Right lobe of liver (tissue), 6 donors: ENCODE data around the gene IGF1R. TPM values are rescaled to one million over a fixed set of nuclear protein-coding genes. Genes with fewer than 3 reads are reported as not detected.

ENCODE experiments used
- ATAC-seq, 4 donors: fragments of 200-7000 bp; cut with Tn5 transposase; one replicate each; pipeline ENCODE4 v1.9.1; 2020; ENCODE audit warnings: mild to moderate bottlenecking in 4 of 4, moderate library complexity in 4 of 4
- DNase-seq, 3 donors: peaks; one replicate each; pipeline ENCODE4 v3.0.0-alpha.2; 2020
- H3K27ac ChIP-seq, 3 donors: fragments of 200-600 bp; one replicate each; pipeline ENCODE4 v1.8.0; 2022
- H3K27me3 ChIP-seq, 2 donors: fragments of 200-600 bp; one replicate each; pipeline ENCODE4 v1.8.0; 2022
- H3K36me3 ChIP-seq, 4 donors: fragments of 200-600 bp; sonication (generic) in 1 of 4; one replicate each; pipeline versions ENCODE4 v1.5.1 to v1.8.0; 2017 to 2022; ENCODE audit warnings: control low read depth in 1 of 4
- H3K4me1 ChIP-seq, 4 donors: fragments of 200-600 bp; sonication (generic) in 1 of 4; one replicate each; pipeline versions ENCODE4 v1.5.1 to v1.8.0; 2017 to 2022; ENCODE audit warnings: control low read depth in 1 of 4
- H3K4me3 ChIP-seq, 3 donors: fragments of 200-600 bp; one replicate each; pipeline ENCODE4 v1.8.0; 2022
- H3K9me3 ChIP-seq, 4 donors: fragments of 200-600 bp; sonication (generic) in 1 of 4; one replicate each; pipeline versions ENCODE4 v1.5.1 to v1.8.0; 2017 to 2022; ENCODE audit warnings: control low read depth in 1 of 4
- POLR2A ChIP-seq: fragments of 450-650 bp; IDR thresholded peaks from one replicate; pipeline ENCODE4 v1.6.1; 2017; ENCODE audit warnings: antibody characterized with exemption, mild to moderate bottlenecking
- WGBS: methylation state at CpG from one replicate; pipeline ENCODE4 v1.1.6; 2018; ENCODE audit warnings: low coverage, low lambda C conversion rate; ENCODE audit not compliant: insufficient coverage; ENCODE audit errors: missing lambda C conversion rate; 5-methylcytosine and 5-hydroxymethylcytosine counted together
- intact Hi-C, 2 donors: fragments of 100-400 bp; cut with DNase I; formaldehyde crosslinking; loops; one replicate each; pipeline versions ENCODE4 v1.11.2 to v1.14.1; 2022
- total RNA-seq, 6 experiments: library from RNA; depleted of rRNA in 2 of 6; stranded (reverse); fragments of >200 nt in 2 of 6; fragmentation: NEBNext Ultra II Directional in 3 of 6; extraction: Animal tissue kit (Norgen Biotek cat#: 25700) in 3 of 6; gene quantifications; one replicate each; pipeline versions ENCODE4 v1.1.0 to v1.2.4, GENCODE V29; 2016 to 2023
- TF ChIP-seq, protein P1 (sequence below), 4 donors: fragments of 200-600 bp in 3 of 4; fragments of 450-650 bp in 1 of 4; IDR thresholded peaks; one replicate each; pipeline versions ENCODE4 v1.5.1 to v1.8.0; 2016 to 2022; ENCODE audit warnings: antibody characterized with exemption in 4 of 4, mild to moderate bottlenecking in 2 of 4
- donor health status: DM: no; HTN: yes; CAD: no.
- donor health status: DM: no; HTN: no; CAD: no.
- donor health status: DM: no; HTN: no; CAD: no.
- donor health status: DM: no; HTN: yes; CAD: no.
- donor health status: DM: no; HTN: yes; CAD: no.

IGF1R gene
- total RNA-seq, 6 experiments from 2014 or later: 2.5 to 5.3 (median 3.8) TPM

DNA sequence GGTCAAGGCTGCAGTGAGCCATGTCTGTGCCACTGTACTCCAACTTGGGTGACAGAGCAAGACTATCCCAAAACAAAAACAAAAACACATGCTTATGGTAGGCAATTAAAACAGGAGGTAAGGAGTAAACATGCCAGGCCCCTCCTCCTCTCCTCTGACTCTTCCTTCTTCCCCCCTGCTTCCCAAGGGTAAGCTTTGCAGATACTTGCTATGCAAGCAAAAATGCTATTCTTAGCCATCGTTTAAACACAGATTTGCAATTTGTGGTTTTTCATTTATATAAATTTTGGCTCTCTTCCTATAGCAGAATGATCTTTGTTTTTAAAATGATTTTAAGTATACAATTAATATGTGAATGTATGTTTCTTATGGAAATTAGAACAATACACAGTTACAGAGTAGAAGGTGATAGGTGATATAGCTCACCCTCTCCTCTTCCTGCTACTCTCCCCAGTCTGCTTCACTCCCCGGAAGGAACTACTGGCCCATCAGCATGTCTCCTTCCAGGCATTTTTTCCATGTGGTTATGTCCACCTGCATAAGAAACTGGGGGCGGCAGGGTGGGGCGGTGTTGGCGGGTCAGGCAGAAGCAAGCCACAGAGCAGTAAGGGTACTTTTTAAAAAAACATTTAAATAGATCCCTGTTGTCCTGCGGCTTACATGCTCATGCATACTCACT lies 42.1 kb downstream of the IGF1R start:
- no peak for DNase-seq
- H3K27me3 ChIP-seq: no peaks in the 10 kb centered on the region
- no peak overlapping the region for H3K27ac ChIP-seq
- intact Hi-C loops: no loop called here
- no peaks in the 10 kb centered on the region for H3K4me1 ChIP-seq
- no peaks in the 10 kb centered on the region for H3K36me3 ChIP-seq
- ATAC-seq: no peak
- TF ChIP-seq, protein P1, sequence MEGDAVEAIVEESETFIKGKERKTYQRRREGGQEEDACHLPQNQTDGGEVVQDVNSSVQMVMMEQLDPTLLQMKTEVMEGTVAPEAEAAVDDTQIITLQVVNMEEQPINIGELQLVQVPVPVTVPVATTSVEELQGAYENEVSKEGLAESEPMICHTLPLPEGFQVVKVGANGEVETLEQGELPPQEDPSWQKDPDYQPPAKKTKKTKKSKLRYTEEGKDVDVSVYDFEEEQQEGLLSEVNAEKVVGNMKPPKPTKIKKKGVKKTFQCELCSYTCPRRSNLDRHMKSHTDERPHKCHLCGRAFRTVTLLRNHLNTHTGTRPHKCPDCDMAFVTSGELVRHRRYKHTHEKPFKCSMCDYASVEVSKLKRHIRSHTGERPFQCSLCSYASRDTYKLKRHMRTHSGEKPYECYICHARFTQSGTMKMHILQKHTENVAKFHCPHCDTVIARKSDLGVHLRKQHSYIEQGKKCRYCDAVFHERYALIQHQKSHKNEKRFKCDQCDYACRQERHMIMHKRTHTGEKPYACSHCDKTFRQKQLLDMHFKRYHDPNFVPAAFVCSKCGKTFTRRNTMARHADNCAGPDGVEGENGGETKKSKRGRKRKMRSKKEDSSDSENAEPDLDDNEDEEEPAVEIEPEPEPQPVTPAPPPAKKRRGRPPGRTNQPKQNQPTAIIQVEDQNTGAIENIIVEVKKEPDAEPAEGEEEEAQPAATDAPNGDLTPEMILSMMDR (IDR thresholded peaks at IDR 0.05): no peak
- no peak for TF ChIP-seq POLR2A
- WGBS: 65% methylated on average over 6 of the region's 6 CpGs
- no peaks in the 10 kb centered on the region for H3K9me3 ChIP-seq
- H3K4me3 ChIP-seq: no peak overlapping the region

- no peaks in the 10 kb centered on the region for H3K9me3 ChIP-seq
- H3K27ac ChIP-seq: no peak overlapping the region
- intact Hi-C loops: no loop called here
- TF ChIP-seq, protein P1 (IDR thresholded peaks at IDR 0.05): no peak
- TF ChIP-seq POLR2A: no peak
- ATAC-seq: no peak
- H3K4me3 ChIP-seq: no peak overlapping the region
- H3K4me1 ChIP-seq: no peaks in the 10 kb centered on the region
- H3K27me3 ChIP-seq: no peaks in the 10 kb centered on the region
- no peaks in the 10 kb centered on the region for H3K36me3 ChIP-seq
- 38% methylated on average over 2 of the region's 2 CpGs for WGBS
- no peak for DNase-seq
These were observed 43.9 kb downstream of the IGF1R start for GRCh38 chr15:98692213-98692612.

DNA sequence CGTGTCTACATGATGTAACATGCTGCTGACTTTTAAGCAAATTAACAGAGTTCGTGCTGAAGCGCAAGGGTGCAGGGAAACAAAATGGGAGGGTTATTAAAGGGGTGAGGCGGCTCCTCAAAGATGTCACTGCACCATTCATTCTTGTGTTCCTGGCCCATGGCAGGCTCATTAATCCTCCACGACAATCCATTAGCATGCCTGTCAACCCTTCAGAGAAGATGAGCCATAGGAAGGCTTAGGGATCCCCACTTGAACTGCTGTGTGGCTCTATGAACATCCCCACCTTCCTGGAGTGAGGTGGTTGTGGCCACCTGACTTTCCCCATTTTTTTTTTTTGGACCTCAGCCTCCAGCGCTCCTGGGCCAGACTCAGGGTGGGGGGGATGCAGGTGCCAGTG lies 45.8 kb downstream of the IGF1R start:
- DNase-seq (no peak), ATAC-seq (no peak)
- Histone ChIP-seq H3K27me3 (no peaks in the 10 kb centered on the region), H3K4me1 (no peaks in the 10 kb centered on the region), H3K4me3 (no peak overlapping the region), H3K9me3 (no peaks in the 10 kb centered on the region), H3K36me3 (no peaks in the 10 kb centered on the region), H3K27ac (no peak overlapping the region)
- WGBS: 78% methylated on average over 6 of the region's 6 CpGs
- intact Hi-C loops: no loop called here
- TF ChIP-seq, protein P1 (IDR thresholded peaks at IDR 0.05): no peak
- no peak for TF ChIP-seq POLR2A

DNA sequence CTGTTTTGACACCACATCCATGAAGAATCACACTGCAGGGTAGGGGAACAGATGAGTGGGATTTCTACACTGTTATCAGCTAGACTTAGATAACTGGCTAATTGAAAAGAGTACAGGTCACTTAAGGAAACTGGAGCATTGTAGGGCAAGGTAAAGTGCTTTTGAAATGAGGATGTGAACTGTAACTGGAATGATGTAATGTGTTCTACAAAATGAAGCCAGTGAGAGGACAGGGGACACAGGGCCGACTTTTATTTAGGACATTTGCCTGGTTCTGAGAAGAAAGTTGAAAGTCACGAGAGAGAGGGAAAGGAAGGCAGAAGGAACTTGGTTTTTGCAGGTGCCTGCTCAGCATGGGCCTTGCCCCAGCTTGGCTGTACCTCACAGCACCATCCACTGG lies 50.5 kb downstream of the IGF1R start:
- ATAC-seq: no peak

More for the DNA sequence above, 50.5 kb downstream of the IGF1R start:
- no peak for DNase-seq
- no peak overlapping the region for H3K4me3 ChIP-seq
- no peaks in the 10 kb centered on the region for H3K36me3 ChIP-seq
- H3K9me3 ChIP-seq: no peaks in the 10 kb centered on the region
- WGBS: 29% methylated on average over 2 of the region's 2 CpGs
- no peak overlapping the region for H3K27ac ChIP-seq
- no peaks in the 10 kb centered on the region for H3K27me3 ChIP-seq
- H3K4me1 ChIP-seq: no peaks in the 10 kb centered on the region
- TF ChIP-seq POLR2A: no peak
- TF ChIP-seq, protein P1 (IDR thresholded peaks at IDR 0.05): no peak
- intact Hi-C loops: no loop called here
